Astrocyte (in vitro differentiated cells and primary cell): ENCODE results near the gene ALPK3. TPM values are rescaled to one million over a fixed set of nuclear protein-coding genes. Genes with fewer than 3 reads are reported as not detected.

Source experiments
- DNase-seq: peaks from one replicate; pipeline ENCODE4 v3.0.0-alpha.2; 2010; ENCODE audit warnings: low read depth
- FAIRE-seq: peaks from 2 replicates; lab custom pipeline; 2011; peaks lifted over from hg19 to GRCh38; lab: Jason Lieb, UNC
- H2AFZ ChIP-seq: 2 replicates; pipeline ENCODE4 v1.6.0; 2012; ENCODE audit warnings: low read depth, low read length, inconsistent platforms
- H3K27ac ChIP-seq: 2 replicates; pipeline ENCODE4 v1.5.1; 2011; ENCODE audit warnings: low read depth, low read length, inconsistent platforms
- H3K27me3 ChIP-seq: 2 replicates; pipeline ENCODE4 v1.6.0; 2011; ENCODE audit warnings: low read length, inconsistent platforms; ENCODE audit not compliant: insufficient read depth
- H3K36me3 ChIP-seq: 2 replicates; pipeline ENCODE4 v1.5.1; 2011; ENCODE audit warnings: low read length, inconsistent platforms; ENCODE audit not compliant: insufficient read depth
- H3K4me1 ChIP-seq: 2 replicates; pipeline ENCODE4 v1.5.1; 2011; ENCODE audit warnings: low read length, inconsistent platforms; ENCODE audit not compliant: insufficient read depth
- H3K4me2 ChIP-seq: 2 replicates; pipeline ENCODE4 v1.6.0; 2012; ENCODE audit warnings: low read length, inconsistent platforms
- H3K4me3 ChIP-seq: 2 replicates; pipeline ENCODE4 v1.5.1; 2011; ENCODE audit warnings: low read depth, mild to moderate bottlenecking, low read length, inconsistent platforms; ENCODE audit not compliant: insufficient read depth
- H3K79me2 ChIP-seq: 2 replicates; pipeline ENCODE4 v1.6.0; 2012; ENCODE audit warnings: mild to moderate bottlenecking, low read length, inconsistent platforms; ENCODE audit not compliant: insufficient read depth
- H3K9ac ChIP-seq: 2 replicates; pipeline ENCODE4 v1.6.0; 2012; ENCODE audit warnings: mild to moderate bottlenecking, low read length, inconsistent platforms
- H3K9me3 ChIP-seq: 2 replicates; pipeline ENCODE4 v1.5.1; 2012; ENCODE audit warnings: low read depth, mild to moderate bottlenecking, low read length, inconsistent platforms; ENCODE audit not compliant: insufficient read depth
- H4K20me1 ChIP-seq: 2 replicates; pipeline ENCODE4 v1.6.0; 2012; ENCODE audit warnings: low read length, inconsistent platforms; ENCODE audit not compliant: insufficient read depth
- H3K27ac Mint-ChIP-seq: one replicate; pipeline ENCODE4 v1.8.0; 2021; ENCODE audit warnings: mild to moderate bottlenecking, mixed read lengths; ENCODE audit not compliant: unreplicated experiment
- H3K27me3 Mint-ChIP-seq: one replicate; pipeline ENCODE4 v1.8.0; 2021; ENCODE audit warnings: low read depth, mixed read lengths; ENCODE audit not compliant: unreplicated experiment
- H3K36me3 Mint-ChIP-seq: one replicate; pipeline ENCODE4 v1.8.0; 2021; ENCODE audit warnings: low read depth, mixed read lengths; ENCODE audit not compliant: unreplicated experiment
- H3K4me1 Mint-ChIP-seq: one replicate; pipeline ENCODE4 v1.8.0; 2021; ENCODE audit warnings: low read depth, mixed read lengths; ENCODE audit not compliant: unreplicated experiment
- H3K4me3 Mint-ChIP-seq: one replicate; pipeline ENCODE4 v1.8.0; 2021; ENCODE audit warnings: mild to moderate bottlenecking, moderate library complexity, mixed read lengths; ENCODE audit not compliant: unreplicated experiment
- H3K9me3 Mint-ChIP-seq: one replicate; pipeline ENCODE4 v1.8.0; 2021; ENCODE audit warnings: mild to moderate bottlenecking, mixed read lengths; ENCODE audit not compliant: unreplicated experiment
- EZH2 ChIP-seq: IDR thresholded peaks from 2 replicates; pipeline ENCODE4 v1.6.1; 2012; ENCODE audit warnings: mild to moderate bottlenecking, low read length, inconsistent platforms; ENCODE audit not compliant: insufficient read depth
- total RNA-seq: library from RNA; stranded (reverse); gene quantifications from 2 replicates; pipeline ENCODE4 v1.2.1, GENCODE V29; 2021
- TF ChIP-seq, protein P1 (sequence below): IDR thresholded peaks from 2 replicates; pipeline ENCODE4 v1.5.1; 2011; ENCODE audit warnings: low read depth, mild to moderate bottlenecking, inconsistent platforms, low read length, moderate library complexity; ENCODE audit not compliant: insufficient read depth

ALPK3 gene
- total RNA-seq, 1 donor from 2014 or later, result 9.1 TPM

- H3K4me3 ChIP-seq, result no peak overlapping the region
- no peaks in the 10 kb centered on the region for H3K4me1 ChIP-seq
- FAIRE-seq (no peak), DNase-seq (no peak)
- Mint-ChIP-seq H3K4me1 (peaks cover 4% of the 10 kb centered on the region), H3K4me3 (no peak overlapping the region), H3K27ac (no peak overlapping the region), H3K9me3 (peaks cover 1% of the 10 kb centered on the region), H3K27me3 (no peaks in the 10 kb centered on the region), H3K36me3 (peaks cover 20% of the 10 kb centered on the region)
- no peak overlapping the region for H3K9ac ChIP-seq
- no peaks in the 10 kb centered on the region for H3K27me3 ChIP-seq
- H3K9me3 ChIP-seq, result no peaks in the 10 kb centered on the region
- H3K4me2 ChIP-seq, result no peak overlapping the region
- no peak overlapping the region for H3K27ac ChIP-seq
- H3K36me3 ChIP-seq, result peaks cover 5% of the 10 kb centered on the region
- TF ChIP-seq, protein P1, sequence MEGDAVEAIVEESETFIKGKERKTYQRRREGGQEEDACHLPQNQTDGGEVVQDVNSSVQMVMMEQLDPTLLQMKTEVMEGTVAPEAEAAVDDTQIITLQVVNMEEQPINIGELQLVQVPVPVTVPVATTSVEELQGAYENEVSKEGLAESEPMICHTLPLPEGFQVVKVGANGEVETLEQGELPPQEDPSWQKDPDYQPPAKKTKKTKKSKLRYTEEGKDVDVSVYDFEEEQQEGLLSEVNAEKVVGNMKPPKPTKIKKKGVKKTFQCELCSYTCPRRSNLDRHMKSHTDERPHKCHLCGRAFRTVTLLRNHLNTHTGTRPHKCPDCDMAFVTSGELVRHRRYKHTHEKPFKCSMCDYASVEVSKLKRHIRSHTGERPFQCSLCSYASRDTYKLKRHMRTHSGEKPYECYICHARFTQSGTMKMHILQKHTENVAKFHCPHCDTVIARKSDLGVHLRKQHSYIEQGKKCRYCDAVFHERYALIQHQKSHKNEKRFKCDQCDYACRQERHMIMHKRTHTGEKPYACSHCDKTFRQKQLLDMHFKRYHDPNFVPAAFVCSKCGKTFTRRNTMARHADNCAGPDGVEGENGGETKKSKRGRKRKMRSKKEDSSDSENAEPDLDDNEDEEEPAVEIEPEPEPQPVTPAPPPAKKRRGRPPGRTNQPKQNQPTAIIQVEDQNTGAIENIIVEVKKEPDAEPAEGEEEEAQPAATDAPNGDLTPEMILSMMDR, result no peak
- TF ChIP-seq EZH2, result no peak
- no peak overlapping the region for H2AFZ ChIP-seq
- peaks cover 64% of the 10 kb centered on the region for H4K20me1 ChIP-seq
- H3K79me2 ChIP-seq, result peaks cover 82% of the 10 kb centered on the region
Measured at GRCh38 chr15:84772467-84772866, 44.7 kb upstream of the ALPK3 start.

GRCh38 chr15:84773716-84774115, 43.4 kb upstream of the ALPK3 start:
- H3K4me1 Mint-ChIP-seq, result peaks cover 4% of the 10 kb centered on the region

GRCh38 chr15:84775867-84776449, 41.2 kb upstream of the ALPK3 start:
- TF ChIP-seq, protein P1, result no peak
- no peak for TF ChIP-seq EZH2
- no peaks in the 10 kb centered on the region for H3K9me3 Mint-ChIP-seq
- no peak overlapping the region for H3K9ac ChIP-seq
- no peaks in the 10 kb centered on the region for H3K27me3 Mint-ChIP-seq
- peaks cover 13% of the 10 kb centered on the region for H3K36me3 Mint-ChIP-seq
- H2AFZ ChIP-seq, result no peak overlapping the region
- FAIRE-seq (no peak), DNase-seq (no peak)
- no peak overlapping the region for H3K27ac ChIP-seq
- no peaks in the 10 kb centered on the region for H3K4me1 ChIP-seq
- H3K4me3 ChIP-seq, result no peak overlapping the region
- no peak overlapping the region for H3K27ac Mint-ChIP-seq
- H3K4me3 Mint-ChIP-seq, result no peak overlapping the region
- no peaks in the 10 kb centered on the region for H3K9me3 ChIP-seq
- H3K4me2 ChIP-seq, result no peak overlapping the region
- no peaks in the 10 kb centered on the region for H3K27me3 ChIP-seq
- H3K79me2 ChIP-seq, result peaks cover 83% of the 10 kb centered on the region
- peaks cover 4% of the 10 kb centered on the region for H3K4me1 Mint-ChIP-seq
- peaks cover 66% of the 10 kb centered on the region for H4K20me1 ChIP-seq
- no peaks in the 10 kb centered on the region for H3K36me3 ChIP-seq

More at GRCh38 chr15:84773716-84774115, 43.4 kb upstream of the ALPK3 start:
- FAIRE-seq, result no peak
- DNase-seq, result no peak
- peaks cover 85% of the 10 kb centered on the region for H3K79me2 ChIP-seq
- no peak overlapping the region for H3K4me2 ChIP-seq
- H2AFZ ChIP-seq, result no peak overlapping the region
- H3K27ac ChIP-seq, result no peak overlapping the region
- peaks cover 5% of the 10 kb centered on the region for H3K36me3 ChIP-seq
- H3K27ac Mint-ChIP-seq, result no peak overlapping the region
- H3K36me3 Mint-ChIP-seq, result peaks cover 17% of the 10 kb centered on the region
- peaks cover 74% of the 10 kb centered on the region for H4K20me1 ChIP-seq
- H3K9me3 ChIP-seq, result no peaks in the 10 kb centered on the region
- H3K4me1 ChIP-seq, result no peaks in the 10 kb centered on the region
- no peak overlapping the region for H3K9ac ChIP-seq
- H3K4me3 Mint-ChIP-seq, result no peak overlapping the region
- H3K9me3 Mint-ChIP-seq, result peaks cover 1% of the 10 kb centered on the region
- H3K4me3 ChIP-seq, result no peak overlapping the region
- H3K27me3 Mint-ChIP-seq, result no peaks in the 10 kb centered on the region
- H3K27me3 ChIP-seq, result no peaks in the 10 kb centered on the region
- TF ChIP-seq, protein P1, result no peak
- TF ChIP-seq EZH2, result no peak
